Measurements from ENCODE around the gene TNPO1. TPM values are rescaled to one million over a fixed set of nuclear protein-coding genes. Genes with fewer than 3 reads are reported as not detected.

The TNPO1 gene
- polyA plus RNA-seq, 1 donor from 2014 or later: 103 TPM

DNA sequence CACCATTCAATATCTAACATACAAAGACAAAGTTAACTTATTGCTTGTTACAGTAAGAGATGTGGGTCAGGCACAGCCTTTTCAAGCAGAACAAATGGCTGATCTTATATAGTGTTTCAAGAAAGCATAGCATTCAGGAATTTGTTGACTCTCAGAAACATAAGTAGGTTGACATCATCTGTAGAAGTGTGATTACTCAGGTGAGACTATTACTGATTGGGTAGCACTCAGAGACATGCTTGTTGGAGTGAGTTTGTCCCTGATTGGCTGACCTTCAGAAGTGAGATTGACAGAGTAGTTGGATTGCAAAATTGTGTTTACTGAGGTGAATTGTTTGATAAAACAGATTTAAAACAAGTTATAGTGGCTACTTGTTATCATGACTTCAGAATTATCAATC lies 30.7 kb upstream of the TNPO1 start:
- H3K36me3 ChIP-seq (ENCODE audit: insufficient read depth, low read length): no peaks in the 10 kb centered on the region
- no peaks in the 10 kb centered on the region for H3K9me2 ChIP-seq (ENCODE audit: insufficient read depth, low read length)
- no peak overlapping the region for H3K9ac ChIP-seq (ENCODE audit: low read length)
- no peak overlapping the region for H3K4me2 ChIP-seq (ENCODE audit: low read length)
- TF ChIP-seq TAF1 (IDR thresholded peaks at IDR 0.05; ENCODE audit: low read depth) (no peak), SMC3 (conservative IDR thresholded peaks at IDR 0.05; ENCODE audit: poor library complexity) (no peak), EP300 (conservative IDR thresholded peaks at IDR 0.05; ENCODE audit: poor library complexity, severe bottlenecking) (no peak)
- no peak overlapping the region for H3K27ac ChIP-seq (ENCODE audit: low read length)
- no peak overlapping the region for H2AFZ ChIP-seq (ENCODE audit: low read depth, low read length)
- H3K27me3 ChIP-seq (ENCODE audit: insufficient read depth, low read depth, low read length): no peaks in the 10 kb centered on the region
- no peaks in the 10 kb centered on the region for H4K20me1 ChIP-seq (ENCODE audit: insufficient read depth)
- no peaks in the 10 kb centered on the region for H3K79me2 ChIP-seq (replicated peaks; ENCODE audit: insufficient read depth, low read length)
- H3K4me3 ChIP-seq (ENCODE audit: low read length): no peak overlapping the region
- no peaks in the 10 kb centered on the region for H3K9me3 ChIP-seq (ENCODE audit: low read length)
- no peaks in the 10 kb centered on the region for H3F3A ChIP-seq (ENCODE audit: insufficient read depth, low read length, poor library complexity, severe bottlenecking)

DNA sequence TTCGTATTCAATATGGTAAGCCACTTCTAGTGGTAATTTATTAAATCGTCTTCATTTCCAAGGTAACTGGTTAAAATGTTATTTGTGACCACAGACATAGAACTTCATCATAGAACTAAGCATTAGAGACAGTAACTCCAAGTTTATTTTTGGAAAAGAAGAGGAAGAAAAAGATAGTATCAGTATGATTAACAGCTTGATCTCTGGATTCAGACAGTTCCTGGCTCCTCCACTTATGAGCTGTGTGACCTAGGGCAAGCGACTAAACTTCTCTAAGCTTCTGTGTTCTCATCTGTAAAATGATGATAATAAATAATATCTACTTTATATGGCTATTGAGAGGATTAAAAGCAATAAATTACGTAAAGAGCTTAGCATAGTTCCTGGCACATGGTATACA lies 29.8 kb upstream of the TNPO1 start:
- H4K20me1 ChIP-seq (ENCODE audit: insufficient read depth): no peaks in the 10 kb centered on the region
- no peaks in the 10 kb centered on the region for H3K9me2 ChIP-seq (ENCODE audit: insufficient read depth, low read length)
- H3K9ac ChIP-seq (ENCODE audit: low read length): no peak overlapping the region
- no peak overlapping the region for H3K27ac ChIP-seq (ENCODE audit: low read length)
- no peaks in the 10 kb centered on the region for H3K36me3 ChIP-seq (ENCODE audit: insufficient read depth, low read length)
- H3K79me2 ChIP-seq (replicated peaks; ENCODE audit: insufficient read depth, low read length): no peaks in the 10 kb centered on the region
- no peaks in the 10 kb centered on the region for H3F3A ChIP-seq (ENCODE audit: insufficient read depth, low read length, poor library complexity, severe bottlenecking)
- TF ChIP-seq POLR2AphosphoS5 (IDR thresholded peaks at IDR 0.05): no peak
- no peak overlapping the region for H3K4me3 ChIP-seq (ENCODE audit: low read length)
- no peak overlapping the region for H3K4me2 ChIP-seq (ENCODE audit: low read length)
- H3K9me3 ChIP-seq (ENCODE audit: low read length): no peaks in the 10 kb centered on the region
- no peak overlapping the region for H2AFZ ChIP-seq (ENCODE audit: low read depth, low read length)
- no peaks in the 10 kb centered on the region for H3K27me3 ChIP-seq (ENCODE audit: insufficient read depth, low read depth, low read length)

DNA sequence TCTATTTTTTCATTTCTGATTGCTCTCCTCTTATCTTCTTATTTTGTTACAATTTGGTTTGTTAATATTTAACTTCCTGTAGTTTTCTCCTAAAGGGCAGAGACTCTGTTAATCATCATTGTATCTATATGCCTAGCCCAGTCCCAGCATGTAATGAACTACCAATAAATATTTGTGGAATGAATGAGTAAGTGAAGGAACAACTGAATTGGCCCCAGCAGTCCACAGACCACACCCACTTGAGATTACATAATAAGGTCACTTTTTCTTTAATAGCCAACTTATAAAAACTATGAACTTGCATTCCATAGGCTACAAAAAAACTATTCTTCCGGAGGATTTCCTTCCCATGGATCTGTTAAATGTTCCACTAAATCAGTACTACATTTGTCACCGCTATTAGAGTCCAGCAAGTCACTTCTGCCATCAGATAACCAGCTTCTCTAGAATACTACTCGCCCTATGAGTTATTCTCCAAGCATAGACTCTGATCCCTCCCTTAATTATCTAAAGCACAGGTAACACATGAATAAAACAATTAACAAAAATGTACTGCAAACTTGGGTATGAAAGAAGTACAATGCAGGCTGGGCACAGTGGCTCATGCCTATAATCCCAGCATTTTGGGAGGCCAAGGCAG lies 27.5 kb upstream of the TNPO1 start:
- Histone ChIP-seq H3K36me3 (ENCODE audit: insufficient read depth, low read length) (no peaks in the 10 kb centered on the region), H3K9me3 (ENCODE audit: low read length) (no peaks in the 10 kb centered on the region), H3K4me2 (ENCODE audit: low read length) (no peak overlapping the region), H3K27ac (ENCODE audit: low read length) (no peak overlapping the region), H3K79me2 (replicated peaks; ENCODE audit: insufficient read depth, low read length) (no peaks in the 10 kb centered on the region), H4K20me1 (ENCODE audit: insufficient read depth) (no peaks in the 10 kb centered on the region), H3K4me3 (ENCODE audit: low read length) (no peak overlapping the region), H3K27me3 (ENCODE audit: insufficient read depth, low read depth, low read length) (no peaks in the 10 kb centered on the region), H3F3A (ENCODE audit: insufficient read depth, low read length, poor library complexity, severe bottlenecking) (no peaks in the 10 kb centered on the region), H2AFZ (ENCODE audit: low read depth, low read length) (no peak overlapping the region), H3K9me2 (ENCODE audit: insufficient read depth, low read length) (no peaks in the 10 kb centered on the region), H3K9ac (ENCODE audit: low read length) (no peak overlapping the region)
- no peak for TF ChIP-seq MXI1 (conservative IDR thresholded peaks at IDR 0.05; ENCODE audit: poor library complexity, severe bottlenecking)
- TF ChIP-seq, protein P1, sequence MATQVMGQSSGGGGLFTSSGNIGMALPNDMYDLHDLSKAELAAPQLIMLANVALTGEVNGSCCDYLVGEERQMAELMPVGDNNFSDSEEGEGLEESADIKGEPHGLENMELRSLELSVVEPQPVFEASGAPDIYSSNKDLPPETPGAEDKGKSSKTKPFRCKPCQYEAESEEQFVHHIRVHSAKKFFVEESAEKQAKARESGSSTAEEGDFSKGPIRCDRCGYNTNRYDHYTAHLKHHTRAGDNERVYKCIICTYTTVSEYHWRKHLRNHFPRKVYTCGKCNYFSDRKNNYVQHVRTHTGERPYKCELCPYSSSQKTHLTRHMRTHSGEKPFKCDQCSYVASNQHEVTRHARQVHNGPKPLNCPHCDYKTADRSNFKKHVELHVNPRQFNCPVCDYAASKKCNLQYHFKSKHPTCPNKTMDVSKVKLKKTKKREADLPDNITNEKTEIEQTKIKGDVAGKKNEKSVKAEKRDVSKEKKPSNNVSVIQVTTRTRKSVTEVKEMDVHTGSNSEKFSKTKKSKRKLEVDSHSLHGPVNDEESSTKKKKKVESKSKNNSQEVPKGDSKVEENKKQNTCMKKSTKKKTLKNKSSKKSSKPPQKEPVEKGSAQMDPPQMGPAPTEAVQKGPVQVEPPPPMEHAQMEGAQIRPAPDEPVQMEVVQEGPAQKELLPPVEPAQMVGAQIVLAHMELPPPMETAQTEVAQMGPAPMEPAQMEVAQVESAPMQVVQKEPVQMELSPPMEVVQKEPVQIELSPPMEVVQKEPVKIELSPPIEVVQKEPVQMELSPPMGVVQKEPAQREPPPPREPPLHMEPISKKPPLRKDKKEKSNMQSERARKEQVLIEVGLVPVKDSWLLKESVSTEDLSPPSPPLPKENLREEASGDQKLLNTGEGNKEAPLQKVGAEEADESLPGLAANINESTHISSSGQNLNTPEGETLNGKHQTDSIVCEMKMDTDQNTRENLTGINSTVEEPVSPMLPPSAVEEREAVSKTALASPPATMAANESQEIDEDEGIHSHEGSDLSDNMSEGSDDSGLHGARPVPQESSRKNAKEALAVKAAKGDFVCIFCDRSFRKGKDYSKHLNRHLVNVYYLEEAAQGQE (IDR thresholded peaks at IDR 0.05; ENCODE audit: borderline replicate concordance): no peak

DNA sequence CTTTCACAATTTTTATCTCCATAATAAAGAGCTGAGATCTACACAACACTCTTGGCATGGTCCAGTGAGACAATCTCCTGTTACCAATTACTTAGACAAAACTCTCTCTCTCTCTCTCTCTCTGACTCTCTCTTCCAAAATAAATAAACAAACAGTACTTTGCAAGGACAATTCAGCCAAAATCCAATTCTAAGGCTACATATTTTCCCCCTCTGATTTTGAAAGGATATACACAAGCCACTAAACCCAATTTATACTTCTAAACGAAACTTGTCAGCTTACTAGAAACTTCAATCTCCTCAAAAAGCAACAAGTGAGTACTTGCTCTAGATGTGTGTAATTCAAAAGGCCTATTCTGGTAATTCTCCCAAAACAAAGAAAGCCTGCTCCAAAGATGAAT lies 26.3 kb upstream of the TNPO1 start:
- no peak overlapping the region for H3K9ac ChIP-seq (ENCODE audit: low read length)
- no peaks in the 10 kb centered on the region for H3K9me3 ChIP-seq (ENCODE audit: low read length)
- no peaks in the 10 kb centered on the region for H3K27me3 ChIP-seq (ENCODE audit: insufficient read depth, low read depth, low read length)
- H3K9me2 ChIP-seq (ENCODE audit: insufficient read depth, low read length): no peaks in the 10 kb centered on the region
- no peaks in the 10 kb centered on the region for H3F3A ChIP-seq (ENCODE audit: insufficient read depth, low read length, poor library complexity, severe bottlenecking)
- H3K4me3 ChIP-seq (ENCODE audit: low read length): no peak overlapping the region
- no peak overlapping the region for H3K4me2 ChIP-seq (ENCODE audit: low read length)
- no peaks in the 10 kb centered on the region for H3K36me3 ChIP-seq (ENCODE audit: insufficient read depth, low read length)
- no peaks in the 10 kb centered on the region for H3K79me2 ChIP-seq (replicated peaks; ENCODE audit: insufficient read depth, low read length)
- H2AFZ ChIP-seq (ENCODE audit: low read depth, low read length): no peak overlapping the region
- no peak overlapping the region for H3K27ac ChIP-seq (ENCODE audit: low read length)
- H4K20me1 ChIP-seq (ENCODE audit: insufficient read depth): no peaks in the 10 kb centered on the region
- TF ChIP-seq, protein P2, sequence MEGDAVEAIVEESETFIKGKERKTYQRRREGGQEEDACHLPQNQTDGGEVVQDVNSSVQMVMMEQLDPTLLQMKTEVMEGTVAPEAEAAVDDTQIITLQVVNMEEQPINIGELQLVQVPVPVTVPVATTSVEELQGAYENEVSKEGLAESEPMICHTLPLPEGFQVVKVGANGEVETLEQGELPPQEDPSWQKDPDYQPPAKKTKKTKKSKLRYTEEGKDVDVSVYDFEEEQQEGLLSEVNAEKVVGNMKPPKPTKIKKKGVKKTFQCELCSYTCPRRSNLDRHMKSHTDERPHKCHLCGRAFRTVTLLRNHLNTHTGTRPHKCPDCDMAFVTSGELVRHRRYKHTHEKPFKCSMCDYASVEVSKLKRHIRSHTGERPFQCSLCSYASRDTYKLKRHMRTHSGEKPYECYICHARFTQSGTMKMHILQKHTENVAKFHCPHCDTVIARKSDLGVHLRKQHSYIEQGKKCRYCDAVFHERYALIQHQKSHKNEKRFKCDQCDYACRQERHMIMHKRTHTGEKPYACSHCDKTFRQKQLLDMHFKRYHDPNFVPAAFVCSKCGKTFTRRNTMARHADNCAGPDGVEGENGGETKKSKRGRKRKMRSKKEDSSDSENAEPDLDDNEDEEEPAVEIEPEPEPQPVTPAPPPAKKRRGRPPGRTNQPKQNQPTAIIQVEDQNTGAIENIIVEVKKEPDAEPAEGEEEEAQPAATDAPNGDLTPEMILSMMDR (IDR thresholded peaks at IDR 0.05; ENCODE audit: poor library complexity, severe bottlenecking): no peak
- TF ChIP-seq TAF1 (IDR thresholded peaks at IDR 0.05; ENCODE audit: low read depth) (no peak), SMC3 (conservative IDR thresholded peaks at IDR 0.05; ENCODE audit: poor library complexity) (no peak), POLR2AphosphoS5 (IDR thresholded peaks at IDR 0.05) (no peak), MXI1 (conservative IDR thresholded peaks at IDR 0.05; ENCODE audit: poor library complexity, severe bottlenecking) (no peak), EZH2 (IDR thresholded peaks at IDR 0.05; ENCODE audit: borderline replicate concordance, insufficient read depth, low read length, poor library complexity, severe bottlenecking) (no peak), EP300 (conservative IDR thresholded peaks at IDR 0.05; ENCODE audit: poor library complexity, severe bottlenecking) (no peak)
- TF ChIP-seq, protein P1 (IDR thresholded peaks at IDR 0.05; ENCODE audit: borderline replicate concordance): no peak
